T-helper 1 cell treated with Interleukin-12 subunit alpha and Interleukin-12 subunit beta and Interleukin-4 antibody, amounts not matched to agents 30 μg/mL and 1 μg/mL, for 36 hours (primary cell): ENCODE results near the gene INO80C.

ENCODE experiments used
- H3K27ac Mint-ChIP-seq: one replicate; pipeline ENCODE4 v1.8.0; 2021; ENCODE audit warnings: mild to moderate bottlenecking, mixed read lengths
- H3K27me3 Mint-ChIP-seq: one replicate; pipeline ENCODE4 v1.8.0; 2021; ENCODE audit warnings: low read depth, mixed read lengths
- H3K36me3 Mint-ChIP-seq: one replicate; pipeline ENCODE4 v1.8.0; 2021; ENCODE audit warnings: low read depth, mixed read lengths
- H3K4me1 Mint-ChIP-seq: one replicate; pipeline ENCODE4 v1.8.0; 2021; ENCODE audit warnings: low read depth, mixed read lengths
- H3K4me3 Mint-ChIP-seq: one replicate; pipeline ENCODE4 v1.8.0; 2021; ENCODE audit warnings: mild to moderate bottlenecking, moderate library complexity, mixed read lengths
- H3K9me3 Mint-ChIP-seq: one replicate; pipeline ENCODE4 v1.8.0; 2021; ENCODE audit warnings: mixed read lengths

INO80C gene

GRCh38 chr18:35516789-35517188 is 19.0 kb upstream of the INO80C start:
- H3K4me3 Mint-ChIP-seq = no peak overlapping the region
- no peak overlapping the region for H3K27ac Mint-ChIP-seq
- H3K4me1 Mint-ChIP-seq = peaks cover 2% of the 10 kb centered on the region
- no peaks in the 10 kb centered on the region for H3K9me3 Mint-ChIP-seq
- H3K27me3 Mint-ChIP-seq = no peaks in the 10 kb centered on the region
- H3K36me3 Mint-ChIP-seq = no peaks in the 10 kb centered on the region

- H3K4me1 Mint-ChIP-seq = peaks cover 2% of the 10 kb centered on the region
- no peaks in the 10 kb centered on the region for H3K36me3 Mint-ChIP-seq
- H3K9me3 Mint-ChIP-seq = no peaks in the 10 kb centered on the region
- no peak overlapping the region for H3K4me3 Mint-ChIP-seq
- no peak overlapping the region for H3K27ac Mint-ChIP-seq
- H3K27me3 Mint-ChIP-seq = no peaks in the 10 kb centered on the region
Observed at GRCh38 chr18:35516351-35516750, 18.6 kb upstream of the INO80C start.

DNA sequence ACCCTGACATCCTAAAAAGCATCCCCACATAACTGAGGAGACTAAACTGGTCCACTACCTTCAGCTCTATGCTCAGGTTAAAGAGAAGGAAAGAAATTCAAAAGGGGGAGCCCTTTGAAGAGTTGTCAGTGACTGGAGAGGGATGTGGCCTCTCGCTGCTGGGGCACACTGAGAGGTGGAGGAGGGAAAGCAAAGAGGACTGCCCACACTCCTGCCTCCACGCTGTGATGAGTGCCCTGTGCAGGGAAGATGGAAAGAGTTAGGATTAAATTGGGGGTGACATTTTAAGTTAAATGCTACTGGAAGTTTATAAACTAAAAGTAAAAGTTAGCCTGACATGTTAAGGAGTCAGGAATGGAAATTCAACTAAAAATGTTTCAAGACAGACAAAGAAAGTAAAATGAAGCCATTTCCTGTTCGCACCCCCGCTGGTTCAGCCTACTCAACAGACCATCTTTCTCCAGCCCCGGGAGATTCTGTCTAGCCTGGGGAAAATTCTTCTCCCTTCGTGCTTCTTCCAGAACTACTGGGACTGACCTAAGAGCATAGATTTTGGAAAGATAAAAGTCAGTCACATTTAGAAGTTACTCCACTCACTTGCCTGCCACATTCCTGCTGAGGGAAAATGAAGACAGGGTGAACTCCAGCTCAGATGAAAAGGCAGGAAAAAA is 17.8 kb upstream of the INO80C start:
- Mint-ChIP-seq H3K36me3 (no peaks in the 10 kb centered on the region), H3K4me1 (peaks cover 2% of the 10 kb centered on the region), H3K4me3 (no peak overlapping the region), H3K9me3 (no peaks in the 10 kb centered on the region), H3K27ac (no peak overlapping the region), H3K27me3 (no peaks in the 10 kb centered on the region)

- H3K27me3 Mint-ChIP-seq = no peaks in the 10 kb centered on the region
- no peaks in the 10 kb centered on the region for H3K9me3 Mint-ChIP-seq
- H3K27ac Mint-ChIP-seq = no peak overlapping the region
- no peaks in the 10 kb centered on the region for H3K36me3 Mint-ChIP-seq
- peaks cover 2% of the 10 kb centered on the region for H3K4me1 Mint-ChIP-seq
- no peak overlapping the region for H3K4me3 Mint-ChIP-seq
Observed at GRCh38 chr18:35514752-35515459, 17.1 kb upstream of the INO80C start.

- H3K27me3 Mint-ChIP-seq = no peaks in the 10 kb centered on the region
- H3K27ac Mint-ChIP-seq = no peak overlapping the region
- H3K4me3 Mint-ChIP-seq = no peak overlapping the region
- no peaks in the 10 kb centered on the region for H3K9me3 Mint-ChIP-seq
- H3K4me1 Mint-ChIP-seq = peaks cover 2% of the 10 kb centered on the region
- H3K36me3 Mint-ChIP-seq = no peaks in the 10 kb centered on the region
Observed at GRCh38 chr18:35514283-35514682, 16.5 kb upstream of the INO80C start.

GRCh38 chr18:35513181-35513936 is 15.6 kb upstream of the INO80C start:
- Mint-ChIP-seq H3K4me3 (no peak overlapping the region), H3K27me3 (no peaks in the 10 kb centered on the region), H3K9me3 (no peaks in the 10 kb centered on the region), H3K4me1 (peaks cover 2% of the 10 kb centered on the region), H3K36me3 (no peaks in the 10 kb centered on the region), H3K27ac (no peak overlapping the region)

GRCh38 chr18:35512761-35513160 is 15.0 kb upstream of the INO80C start:
- no peaks in the 10 kb centered on the region for H3K36me3 Mint-ChIP-seq
- H3K27ac Mint-ChIP-seq = no peak overlapping the region
- no peaks in the 10 kb centered on the region for H3K27me3 Mint-ChIP-seq
- no peaks in the 10 kb centered on the region for H3K9me3 Mint-ChIP-seq
- H3K4me1 Mint-ChIP-seq = peaks cover 2% of the 10 kb centered on the region
- no peak overlapping the region for H3K4me3 Mint-ChIP-seq

- no peaks in the 10 kb centered on the region for H3K9me3 Mint-ChIP-seq
- no peak overlapping the region for H3K4me3 Mint-ChIP-seq
- H3K27ac Mint-ChIP-seq = no peak overlapping the region
- peaks cover 2% of the 10 kb centered on the region for H3K4me1 Mint-ChIP-seq
- no peaks in the 10 kb centered on the region for H3K36me3 Mint-ChIP-seq
- no peaks in the 10 kb centered on the region for H3K27me3 Mint-ChIP-seq
Observed at GRCh38 chr18:35511833-35512232, 14.1 kb upstream of the INO80C start.

- Mint-ChIP-seq H3K4me3 (no peak overlapping the region), H3K27me3 (no peaks in the 10 kb centered on the region), H3K36me3 (no peaks in the 10 kb centered on the region), H3K9me3 (no peaks in the 10 kb centered on the region), H3K4me1 (peaks cover 2% of the 10 kb centered on the region), H3K27ac (no peak overlapping the region)
Observed at GRCh38 chr18:35511428-35511827, 13.7 kb upstream of the INO80C start.

DNA sequence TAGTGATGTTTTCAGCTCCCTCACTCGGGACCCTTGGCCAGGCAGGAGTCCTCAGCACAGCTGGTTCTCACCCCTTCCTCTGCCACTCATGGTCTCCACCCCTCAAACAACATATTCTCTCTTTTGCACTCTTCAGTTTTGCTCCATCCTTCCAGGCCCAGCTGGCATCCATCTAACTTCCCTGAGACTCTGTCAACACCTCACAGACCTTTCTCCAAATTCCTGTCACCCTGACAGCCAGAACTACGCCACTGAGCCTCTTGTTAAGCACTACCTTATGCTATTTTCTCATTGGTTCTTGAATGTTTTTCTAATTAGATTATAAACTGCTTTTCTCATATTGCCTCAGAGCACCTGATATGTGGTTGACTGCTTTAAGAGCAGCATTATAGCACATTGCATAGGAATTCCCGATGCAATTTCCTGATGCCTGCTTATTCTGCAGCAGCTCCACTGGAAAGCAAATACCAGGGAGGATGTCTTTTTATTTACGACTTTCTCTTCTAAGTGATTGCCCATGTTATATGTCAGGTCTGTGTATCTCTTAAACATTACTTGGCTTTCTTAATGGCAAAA is 12.4 kb upstream of the INO80C start:
- Mint-ChIP-seq H3K27me3 (no peaks in the 10 kb centered on the region), H3K4me3 (no peak overlapping the region), H3K9me3 (no peaks in the 10 kb centered on the region), H3K4me1 (no peaks in the 10 kb centered on the region), H3K36me3 (no peaks in the 10 kb centered on the region), H3K27ac (no peak overlapping the region)

DNA sequence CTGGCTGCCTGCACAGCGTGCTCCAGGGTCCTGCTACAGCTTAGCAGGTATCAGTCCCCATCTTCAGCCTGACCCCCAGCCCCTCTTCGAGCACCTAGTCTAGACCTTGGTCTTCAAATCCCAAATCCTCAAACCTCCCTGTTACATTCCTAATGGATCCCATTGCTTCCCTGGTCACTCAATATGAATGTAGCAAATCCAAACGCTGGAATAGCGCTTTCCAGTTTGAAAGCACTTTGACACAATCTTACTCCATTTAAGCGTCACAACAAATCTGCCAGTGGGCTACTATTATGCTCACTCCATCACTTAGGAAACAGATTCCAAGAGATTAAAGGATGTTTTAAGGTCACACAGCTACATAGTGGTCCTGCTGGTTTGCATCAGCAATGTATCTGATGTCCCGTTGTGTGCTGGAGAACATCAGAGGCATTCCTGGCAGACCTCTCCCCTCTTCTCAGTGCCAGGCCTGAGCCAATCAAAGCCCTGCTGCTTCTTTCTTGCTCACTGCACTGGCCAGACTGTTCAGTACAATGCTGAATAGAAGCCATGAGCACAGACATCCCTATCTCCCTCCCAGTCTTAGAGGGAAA is 11.1 kb upstream of the INO80C start:
- Mint-ChIP-seq H3K4me1 (no peaks in the 10 kb centered on the region), H3K27ac (no peak overlapping the region), H3K9me3 (no peaks in the 10 kb centered on the region), H3K27me3 (no peaks in the 10 kb centered on the region), H3K4me3 (no peak overlapping the region), H3K36me3 (no peaks in the 10 kb centered on the region)

DNA sequence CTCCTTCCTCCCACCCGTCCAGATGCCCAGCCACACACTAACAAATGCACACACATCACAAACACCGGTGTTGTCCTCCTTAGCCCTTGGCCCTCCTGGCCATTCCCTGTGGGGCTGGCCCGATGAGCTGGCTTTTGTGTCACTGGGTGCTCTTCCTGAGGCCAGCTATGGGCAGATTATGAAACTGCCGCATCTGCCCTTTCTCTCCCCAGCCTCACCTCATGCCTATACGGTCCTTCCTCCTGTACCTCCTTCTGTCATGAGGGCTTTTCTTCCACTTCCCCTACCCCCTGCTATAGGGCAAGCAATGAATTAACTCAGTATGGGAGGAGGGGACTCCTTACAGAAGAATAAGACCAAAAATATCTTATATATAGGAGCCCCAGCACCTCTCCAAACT is 10.3 kb upstream of the INO80C start:
- H3K36me3 Mint-ChIP-seq = no peaks in the 10 kb centered on the region
- no peaks in the 10 kb centered on the region for H3K4me1 Mint-ChIP-seq
- no peak overlapping the region for H3K27ac Mint-ChIP-seq
- no peak overlapping the region for H3K4me3 Mint-ChIP-seq
- H3K9me3 Mint-ChIP-seq = no peaks in the 10 kb centered on the region
- no peaks in the 10 kb centered on the region for H3K27me3 Mint-ChIP-seq

DNA sequence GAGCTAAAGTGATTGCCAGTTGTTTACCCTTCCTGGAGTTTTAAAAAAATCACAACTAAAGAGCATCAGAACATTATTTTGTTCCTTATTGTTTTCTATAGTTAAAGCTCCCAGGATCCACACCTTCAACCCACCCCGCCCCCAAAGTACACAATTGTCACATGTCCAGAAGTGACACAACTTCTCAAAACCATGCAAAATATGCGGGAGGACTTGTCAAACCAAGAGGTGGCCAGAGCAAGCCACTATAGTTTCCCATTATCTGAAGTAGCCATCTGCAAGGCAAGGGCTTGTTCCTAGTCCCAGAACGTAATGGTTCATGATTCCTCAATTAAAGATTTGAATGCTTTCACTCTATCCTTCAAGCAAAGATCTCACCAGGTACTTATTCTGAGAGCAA is 9.9 kb upstream of the INO80C start:
- Mint-ChIP-seq H3K4me3 (no peak overlapping the region), H3K9me3 (no peaks in the 10 kb centered on the region), H3K36me3 (no peaks in the 10 kb centered on the region), H3K27me3 (no peaks in the 10 kb centered on the region), H3K4me1 (no peaks in the 10 kb centered on the region), H3K27ac (no peak overlapping the region)

DNA sequence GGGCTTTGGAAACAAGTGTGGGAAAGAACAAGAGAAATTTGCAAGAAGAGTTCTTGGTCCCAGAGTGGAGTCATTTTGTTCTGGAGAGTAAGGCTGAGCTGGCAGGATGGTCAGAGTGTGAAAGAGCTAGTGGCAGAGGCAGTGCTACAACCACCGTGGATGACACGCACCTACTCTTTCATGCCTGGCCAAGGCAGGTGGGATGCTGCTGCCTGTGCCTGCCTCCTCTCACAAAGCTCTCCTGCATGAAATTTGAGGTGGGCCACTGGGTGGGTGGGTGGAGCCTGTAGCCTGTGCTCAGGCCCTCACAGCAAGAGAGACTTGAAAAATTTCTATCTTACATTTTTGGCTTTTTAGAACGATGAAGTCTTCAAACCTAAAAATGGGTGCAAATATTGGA is 9.4 kb upstream of the INO80C start:
- Mint-ChIP-seq H3K27me3 (no peaks in the 10 kb centered on the region), H3K27ac (no peak overlapping the region), H3K36me3 (no peaks in the 10 kb centered on the region), H3K4me1 (peaks cover 1% of the 10 kb centered on the region), H3K4me3 (no peak overlapping the region), H3K9me3 (no peaks in the 10 kb centered on the region)
